Spleen (tissue), 11 donors: ENCODE data around the gene GNAI2. TPM values are rescaled to one million over a fixed set of nuclear protein-coding genes. Genes with fewer than 3 reads are reported as not detected.
A peak's percentile ranks its signal among the peaks of the same experiment; 100 is the strongest.
"Not testable (repeated sequence)": the region's sequence is repeated elsewhere in the genome, so short reads cannot be mapped to it uniquely, and the experiment has no call there.

Experiments
- DNase-seq: peaks from one replicate; pipeline ENCODE4 v3.0.0-alpha.2; 2020
- H3K27ac ChIP-seq, 8 donors: fragments of 200-600 bp; sonication (generic) in 7 of 8; 1 replicate in 4 of 8; 2 replicates in 4 of 8; pipeline versions ENCODE4 v1.5.0 to v1.8.0; 2016 to 2021; ENCODE audit warnings: inconsistent platforms in 4 of 8, mild to moderate bottlenecking in 4 of 8, moderate library complexity in 1 of 8
- H3K27me3 ChIP-seq, 7 donors: fragments of 200-600 bp; sonication (generic) in 6 of 7; replicated peaks in 1 of 7; 1 replicate in 4 of 7; 2 replicates in 3 of 7; pipeline versions ENCODE4 v1.5.0 to v1.8.0; 2016 to 2021; ENCODE audit warnings: inconsistent platforms in 3 of 7, mild to moderate bottlenecking in 1 of 7
- H3K36me3 ChIP-seq, 6 donors: fragments of 200-600 bp; sonication (generic) in 5 of 6; 1 replicate in 4 of 6; 2 replicates in 2 of 6; pipeline versions ENCODE4 v1.5.0 to v1.8.0; 2016 to 2021; ENCODE audit warnings: inconsistent platforms in 2 of 6
- H3K4me1 ChIP-seq, 6 donors: fragments of 200-600 bp; sonication (generic) in 5 of 6; 1 replicate in 3 of 6; 2 replicates in 3 of 6; pipeline versions ENCODE4 v1.5.0 to v1.8.0; 2016 to 2021; ENCODE audit warnings: inconsistent platforms in 3 of 6
- H3K4me3 ChIP-seq, 8 donors: fragments of 200-600 bp; sonication (generic) in 7 of 8; 1 replicate in 4 of 8; 2 replicates in 4 of 8; pipeline versions ENCODE4 v1.5.0 to v1.8.0; 2016 to 2021; ENCODE audit warnings: inconsistent platforms in 4 of 8, mild to moderate bottlenecking in 4 of 8, moderate library complexity in 2 of 8
- H3K9me3 ChIP-seq, 8 donors: fragments of 200-600 bp; sonication (generic) in 7 of 8; 1 replicate in 4 of 8; 2 replicates in 4 of 8; pipeline versions ENCODE4 v1.5.0 to v1.8.0; 2016 to 2021; ENCODE audit warnings: inconsistent platforms in 4 of 8
- CTCF ChIP-seq, 11 experiments: fragments of 200-600 bp in 7 of 11; fragments of 450-650 bp in 4 of 11; sonication (generic) in 4 of 11; IDR thresholded peaks in 8 of 11; conservative IDR thresholded peaks in 3 of 11; 1 replicate in 7 of 11; 2 replicates in 4 of 11; pipeline versions ENCODE4 v1.4.0 to v1.8.0; 2016 to 2021; ENCODE audit warnings: antibody characterized with exemption in 11 of 11, inconsistent platforms in 4 of 11, mild to moderate bottlenecking in 1 of 11
- POLR2A ChIP-seq, 3 donors: fragments of 450-650 bp; IDR thresholded peaks; one replicate each; pipeline ENCODE4 v1.5.1; 2017; ENCODE audit warnings: antibody characterized with exemption in 3 of 3, mild to moderate bottlenecking in 1 of 3
- POLR2AphosphoS5 ChIP-seq, 3 donors: sonication (generic); formaldehyde crosslinking; IDR thresholded peaks; one replicate each; pipeline ENCODE4 v1.5.1; 2017; ENCODE audit warnings: antibody characterized with exemption in 3 of 3
- WGBS, 5 donors: extraction: QIAGEN DNeasy Blood & Tissue Kit in 3 of 5; methylation state at CpG; one replicate each; pipeline versions ENCODE4 v1.1.5 to v1.1.7; 2013 to 2018; 5-methylcytosine and 5-hydroxymethylcytosine counted together
- intact Hi-C: fragments of 100-400 bp; cut with DNase I; formaldehyde crosslinking; loops from one replicate; pipeline ENCODE4 v1.15.0; 2023; ENCODE audit warnings: low total_unique reads
- polyA plus RNA-seq, 3 donors: library from polyadenylated mRNA; stranded (reverse); fragments of 200-250 nt; gene quantifications; one replicate each; pipeline ENCODE4 v1.2.1, GENCODE V29; 2013
- total RNA-seq, 7 donors: library from RNA; depleted of rRNA in 3 of 7; stranded (reverse); fragments of >200 nt in 3 of 7; fragmentation: NEBNext Ultra II Directional in 4 of 7; extraction: Animal tissue kit (Norgen Biotek cat#: 25700) in 4 of 7; gene quantifications; one replicate each; pipeline versions ENCODE4 v1.1.0 to v1.2.1, GENCODE V29; 2016 to 2021
- donor health status: healthy with polysubstance abuse.
- donor health status: DM: no; HTN: no; CAD: no; lungs with moderate emphysema.
- donor health status: DM: no; HTN: no; CAD: no.
- donor health status: Bipolar disorder and iron deficiency.
- donor health status: healthy.
- donor health status: DM: no; HTN: no; CAD: no.
- donor health status: DM: yes; HTN: yes; CAD: no.

GNAI2 gene
- total and polyA plus RNA-seq, 10 donors: 147 to 466 (median 360) TPM

GRCh38 chr3:50270422-50271224 is 34.6 kb downstream of the GNAI2 start:
- no peak for DNase-seq
- Histone ChIP-seq H3K4me1 (peaks cover 14 to 78% (median 53%) of the 10 kb centered on the region in 6 donors), H3K9me3 (no peaks in the 10 kb centered on the region), H3K27ac (peak overlapping the region in 2 of 8 donors; percentile 20 to 63), H3K4me3 (no peak overlapping the region), H3K27me3 (peaks cover 0 to 51% (median 25%) of the 10 kb centered on the region in 7 donors), H3K36me3 (no peaks in the 10 kb centered on the region)
- WGBS, 5 donors: 82 to 87% (median 85%) methylated on average over 18 to 19 of the region's 19 CpGs
- TF ChIP-seq CTCF (IDR thresholded peaks at IDR 0.05 in 8 of 11, conservative IDR thresholded peaks at IDR 0.05 in 3 of 11) (no peak), POLR2AphosphoS5 (IDR thresholded peaks at IDR 0.05) (no peak), POLR2A (IDR thresholded peaks at IDR 0.05) (no peak)
- intact Hi-C loops: loop anchor here (5.0 to 10.0 kb wide), 2 partner anchors 43 to 146 kb away; no protein-coding TSS in a partner anchor

- TF ChIP-seq POLR2AphosphoS5 (IDR thresholded peaks at IDR 0.05) (no peak), CTCF (IDR thresholded peaks at IDR 0.05 in 8 of 11, conservative IDR thresholded peaks at IDR 0.05 in 3 of 11) (no peak), POLR2A (IDR thresholded peaks at IDR 0.05) (no peak)
- DNase-seq: no peak
- Histone ChIP-seq H3K9me3 (no peaks in the 10 kb centered on the region), H3K4me1 (peaks cover 14 to 83% (median 59%) of the 10 kb centered on the region in 6 donors), H3K27ac (no peak overlapping the region), H3K4me3 (no peak overlapping the region), H3K36me3 (no peaks in the 10 kb centered on the region), H3K27me3 (peaks cover 4 to 55% (median 34%) of the 10 kb centered on the region in 7 donors)
- WGBS, 5 donors: 70 to 80% (median 76%) methylated on average over 5 to 10 of the region's 10 CpGs
- intact Hi-C loops: loop anchor here (5.0 to 10.0 kb wide), 2 partner anchors 44 to 147 kb away; no protein-coding TSS in a partner anchor
Measured at GRCh38 chr3:50271314-50271936, 35.4 kb downstream of the GNAI2 start.

GRCh38 chr3:50272538-50272910 is 36.5 kb downstream of the GNAI2 start:
- intact Hi-C loops: loop anchor here (2.0 to 10.0 kb wide), 3 partner anchors 45 to 148 kb away; partner anchors contain the start of gene GNAT1
- H3K9me3 ChIP-seq, H3K36me3 ChIP-seq, H3K4me3 ChIP-seq, DNase-seq, H3K27ac ChIP-seq: not testable (repeated sequence)
- peaks cover 5 to 54% (median 41%) of the 10 kb centered on the region in 7 donors for H3K27me3 ChIP-seq
- H3K4me1 ChIP-seq: peaks cover 14 to 83% (median 56%) of the 10 kb centered on the region in 6 donors
- 69 to 79% (median 75%) methylated on average over 10 of the region's 10 CpGs for WGBS, 5 donors

GRCh38 chr3:50272911-50273688 is 37.1 kb downstream of the GNAI2 start:
- TF ChIP-seq CTCF (IDR thresholded peaks at IDR 0.05 in 8 of 11, conservative IDR thresholded peaks at IDR 0.05 in 3 of 11) (peak; percentile 99 to 100 (median 99)), POLR2A (IDR thresholded peaks at IDR 0.05) (no peak), POLR2AphosphoS5 (IDR thresholded peaks at IDR 0.05) (peak; percentile 73 to 85 (median 77))
- H3K4me1 ChIP-seq: peaks cover 14 to 78% (median 53%) of the 10 kb centered on the region in 6 donors
- WGBS, 5 donors: 4 to 9% (median 5%) methylated on average over 37 to 61 of the region's 61 CpGs
- no peaks in the 10 kb centered on the region for H3K9me3 ChIP-seq
- H3K27me3 ChIP-seq: peaks cover 5 to 52% (median 41%) of the 10 kb centered on the region in 7 donors
- no peaks in the 10 kb centered on the region for H3K36me3 ChIP-seq
- intact Hi-C loops: loop anchor here (2.0 to 10.0 kb wide), 3 partner anchors 46 to 148 kb away; partner anchors contain the start of gene GNAT1
- DNase-seq: peak; percentile 97
- peak overlapping the region in 1 of 8 donors; percentile 46 for H3K27ac ChIP-seq
- H3K4me3 ChIP-seq: peak overlapping the region in 7 of 8 donors; percentile 10 to 56 (median 16)
